ENCODE measurements around the gene NOX1. TPM values are rescaled to one million over a fixed set of nuclear protein-coding genes. Genes with fewer than 3 reads are reported as not detected.
A peak's percentile ranks its signal among the peaks of the same experiment; 100 is the strongest.

NOX1 gene
- total RNA-seq: not detected in 2 replicates

DNA sequence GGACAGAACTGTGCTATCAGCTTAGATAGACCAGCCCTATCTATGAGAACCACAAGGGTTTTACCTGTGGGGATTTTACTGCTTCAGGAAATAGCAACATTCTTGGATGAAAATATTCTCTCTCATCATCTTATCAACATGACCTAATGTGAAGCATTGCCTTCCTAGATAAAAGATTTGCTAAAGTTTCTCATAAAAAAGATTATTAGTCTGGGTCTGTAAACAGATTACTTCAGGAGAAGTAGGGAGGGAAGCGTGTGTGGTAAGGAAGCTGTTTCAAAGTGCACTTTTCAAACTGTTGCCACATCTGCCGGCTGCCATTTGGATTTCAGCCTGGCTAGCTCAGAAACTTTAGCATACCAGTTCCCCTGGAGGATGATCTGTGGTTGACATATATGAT is at the start of gene NOX1:
TSS of gene NOX1 (minus strand) at position 35 of the 400 bp plus-strand sequence. CDS start 220 bp downstream, outside the sequence.
- Mint-ChIP-seq H3K27me3 (peaks cover 9% of the 10 kb centered on the region), H3K36me3 (ENCODE audit: low read depth) (no peaks in the 10 kb centered on the region), H3K9me3 (no peaks in the 10 kb centered on the region), H3K4me3 (no peak within 1 kb of the TSS), H3K4me1 (no peaks in the 10 kb centered on the region), H3K27ac (no peak within 1 kb of the TSS)
- intact Hi-C loops (cut with micrococcal nuclease): no loop called here
- no peak for DNase-seq

DNA sequence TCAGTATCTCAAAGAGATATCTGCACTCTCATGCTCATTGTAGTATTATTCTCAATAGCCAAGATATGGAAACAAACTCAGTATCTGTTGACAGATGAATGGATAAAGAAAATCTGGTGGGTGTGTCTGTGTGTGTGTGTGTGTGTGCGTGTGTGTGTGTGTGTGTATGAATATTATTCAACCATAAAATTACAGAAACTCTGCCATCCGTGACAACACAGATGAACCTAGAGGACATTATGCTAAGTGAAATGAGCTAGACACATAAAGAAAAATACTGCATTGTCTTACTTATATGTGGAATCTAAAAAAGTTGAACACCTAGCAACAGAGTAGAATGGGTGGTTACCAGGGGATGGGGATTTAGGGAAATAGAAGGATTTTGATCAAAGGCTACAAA is 41.4 kb upstream of the NOX1 start:
- intact Hi-C loops (cut with micrococcal nuclease): no loop called here
- no peak for DNase-seq
- no peak overlapping the region for H3K27ac Mint-ChIP-seq
- no peak overlapping the region for H3K4me3 Mint-ChIP-seq
- no peaks in the 10 kb centered on the region for H3K4me1 Mint-ChIP-seq
- H3K27me3 Mint-ChIP-seq: peaks cover 1% of the 10 kb centered on the region
- H3K9me3 Mint-ChIP-seq: no peaks in the 10 kb centered on the region
- no peaks in the 10 kb centered on the region for H3K36me3 Mint-ChIP-seq (ENCODE audit: low read depth)

DNA sequence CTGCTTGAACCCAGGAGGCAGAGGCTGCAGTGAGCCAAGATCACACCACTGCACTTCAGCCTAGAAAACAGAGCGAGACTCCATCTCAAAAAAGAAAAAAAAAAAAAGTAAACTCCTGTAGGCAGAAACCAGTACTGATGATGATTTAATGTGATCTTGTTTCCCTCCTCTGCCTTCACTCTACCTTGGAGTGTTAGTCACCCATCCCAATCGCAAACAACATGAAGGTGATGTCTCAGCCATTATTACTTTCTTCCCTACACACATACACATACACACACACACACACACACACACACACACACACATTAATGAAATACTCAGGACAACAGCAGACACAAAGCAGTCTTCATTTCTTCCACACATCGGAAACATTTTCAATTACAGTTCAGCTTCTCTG is 39.0 kb upstream of the NOX1 start:
- no peak for DNase-seq
- Mint-ChIP-seq H3K4me1 (no peaks in the 10 kb centered on the region), H3K27me3 (peaks cover 1% of the 10 kb centered on the region), H3K27ac (no peak overlapping the region), H3K36me3 (ENCODE audit: low read depth) (no peaks in the 10 kb centered on the region), H3K4me3 (no peak overlapping the region), H3K9me3 (no peaks in the 10 kb centered on the region)
- intact Hi-C loops (cut with micrococcal nuclease): no loop called here

GRCh38 chrX:100911731-100912130 is 37.6 kb upstream of the NOX1 start:
- DNase-seq: no peak
- intact Hi-C loops (cut with micrococcal nuclease): no loop called here
- no peak overlapping the region for H3K27ac Mint-ChIP-seq
- no peaks in the 10 kb centered on the region for H3K4me1 Mint-ChIP-seq
- peaks cover 1% of the 10 kb centered on the region for H3K27me3 Mint-ChIP-seq
- no peaks in the 10 kb centered on the region for H3K36me3 Mint-ChIP-seq (ENCODE audit: low read depth)
- H3K9me3 Mint-ChIP-seq: no peaks in the 10 kb centered on the region
- no peak overlapping the region for H3K4me3 Mint-ChIP-seq

DNA sequence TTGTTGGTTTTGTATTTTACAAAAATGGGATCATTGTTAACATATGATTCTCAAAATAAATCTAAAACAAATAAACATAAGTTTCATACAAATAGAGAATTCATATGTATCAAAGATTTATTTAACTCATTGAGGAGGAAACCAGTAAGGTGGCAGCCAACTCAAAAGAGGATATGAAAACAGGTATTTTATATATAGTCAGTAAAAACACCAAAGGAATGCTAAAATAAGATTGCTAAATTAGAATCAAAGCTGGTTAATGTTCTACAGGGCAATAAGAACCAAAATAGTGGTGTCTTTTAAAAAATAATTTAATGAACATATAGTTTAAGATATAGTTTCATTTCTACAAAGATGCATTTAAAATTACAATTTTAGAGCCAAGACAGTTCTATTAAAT is 31.5 kb upstream of the NOX1 start:
- no peak overlapping the region for H3K27ac Mint-ChIP-seq
- DNase-seq: no peak
- no peaks in the 10 kb centered on the region for H3K9me3 Mint-ChIP-seq
- H3K27me3 Mint-ChIP-seq: no peaks in the 10 kb centered on the region
- intact Hi-C loops (cut with micrococcal nuclease): no loop called here
- H3K36me3 Mint-ChIP-seq (ENCODE audit: low read depth): no peaks in the 10 kb centered on the region
- H3K4me3 Mint-ChIP-seq: no peak overlapping the region
- no peaks in the 10 kb centered on the region for H3K4me1 Mint-ChIP-seq

GRCh38 chrX:100904433-100904832 is 30.3 kb upstream of the NOX1 start:
- H3K27me3 Mint-ChIP-seq: no peaks in the 10 kb centered on the region

DNA sequence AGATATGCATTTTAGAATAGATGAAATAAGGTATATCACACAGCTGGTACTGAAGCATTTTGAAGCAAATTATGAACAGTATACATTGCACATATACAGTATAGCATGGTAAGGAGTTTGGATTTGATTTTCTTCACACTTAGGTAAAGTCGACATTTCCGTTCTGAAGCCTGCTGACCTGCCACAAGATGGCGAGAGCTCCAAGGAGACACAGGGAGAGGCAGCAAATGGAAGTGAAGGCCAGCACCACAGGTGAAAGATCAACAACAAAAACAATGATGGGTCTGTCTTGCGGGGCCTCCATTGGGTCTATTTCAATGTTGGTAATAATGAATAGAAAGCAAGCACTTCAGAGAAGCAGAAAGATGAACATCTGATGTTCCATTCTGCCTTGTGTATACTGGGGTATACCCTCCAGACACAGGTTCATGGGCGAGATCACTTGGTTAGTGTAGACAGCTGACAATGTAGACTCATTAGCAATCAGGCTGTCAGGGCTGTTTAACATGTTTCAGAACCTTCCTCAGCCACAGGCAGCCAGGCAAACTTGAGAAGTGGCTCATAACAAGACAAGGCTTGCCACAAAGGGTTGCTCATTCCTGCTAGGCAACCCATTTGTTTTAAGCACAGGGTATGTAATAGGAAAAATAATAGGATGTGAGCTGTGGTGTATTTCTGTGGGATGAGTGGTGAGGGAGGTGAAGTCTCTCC is 21.4 kb upstream of the NOX1 start:
- peak; percentile 66 for DNase-seq
- no peak overlapping the region for H3K4me3 Mint-ChIP-seq
- intact Hi-C loops (cut with micrococcal nuclease): loop anchor here (1.0 to 2.0 kb wide), 2 partner anchors 311 to 391 kb away; no protein-coding TSS in a partner anchor
- H3K4me1 Mint-ChIP-seq: no peaks in the 10 kb centered on the region
- no peak overlapping the region for H3K27ac Mint-ChIP-seq
- H3K36me3 Mint-ChIP-seq (ENCODE audit: low read depth): no peaks in the 10 kb centered on the region
- H3K9me3 Mint-ChIP-seq: no peaks in the 10 kb centered on the region
- no peaks in the 10 kb centered on the region for H3K27me3 Mint-ChIP-seq

More at GRCh38 chrX:100904433-100904832, 30.3 kb upstream of the NOX1 start:
- Mint-ChIP-seq H3K4me3 (no peak overlapping the region), H3K27ac (no peak overlapping the region), H3K4me1 (no peaks in the 10 kb centered on the region), H3K9me3 (no peaks in the 10 kb centered on the region), H3K36me3 (ENCODE audit: low read depth) (no peaks in the 10 kb centered on the region)
- no peak for DNase-seq
- intact Hi-C loops (cut with micrococcal nuclease): no loop called here

- Mint-ChIP-seq H3K27me3 (no peaks in the 10 kb centered on the region), H3K9me3 (no peaks in the 10 kb centered on the region), H3K27ac (no peak overlapping the region), H3K36me3 (ENCODE audit: low read depth) (no peaks in the 10 kb centered on the region), H3K4me1 (peaks cover 6% of the 10 kb centered on the region), H3K4me3 (no peak overlapping the region)
- DNase-seq: no peak
- intact Hi-C loops (cut with micrococcal nuclease): no loop called here
These were observed 9.5 kb upstream of the NOX1 start for GRCh38 chrX:100883654-100884053.

- Mint-ChIP-seq H3K36me3 (ENCODE audit: low read depth) (no peaks in the 10 kb centered on the region), H3K4me1 (peaks cover 3% of the 10 kb centered on the region), H3K27me3 (no peaks in the 10 kb centered on the region), H3K27ac (no peak overlapping the region), H3K9me3 (no peaks in the 10 kb centered on the region), H3K4me3 (no peak overlapping the region)
- DNase-seq: no peak
- intact Hi-C loops (cut with micrococcal nuclease): no loop called here
These were observed 6.2 kb upstream of the NOX1 start for GRCh38 chrX:100880368-100880767.

DNA sequence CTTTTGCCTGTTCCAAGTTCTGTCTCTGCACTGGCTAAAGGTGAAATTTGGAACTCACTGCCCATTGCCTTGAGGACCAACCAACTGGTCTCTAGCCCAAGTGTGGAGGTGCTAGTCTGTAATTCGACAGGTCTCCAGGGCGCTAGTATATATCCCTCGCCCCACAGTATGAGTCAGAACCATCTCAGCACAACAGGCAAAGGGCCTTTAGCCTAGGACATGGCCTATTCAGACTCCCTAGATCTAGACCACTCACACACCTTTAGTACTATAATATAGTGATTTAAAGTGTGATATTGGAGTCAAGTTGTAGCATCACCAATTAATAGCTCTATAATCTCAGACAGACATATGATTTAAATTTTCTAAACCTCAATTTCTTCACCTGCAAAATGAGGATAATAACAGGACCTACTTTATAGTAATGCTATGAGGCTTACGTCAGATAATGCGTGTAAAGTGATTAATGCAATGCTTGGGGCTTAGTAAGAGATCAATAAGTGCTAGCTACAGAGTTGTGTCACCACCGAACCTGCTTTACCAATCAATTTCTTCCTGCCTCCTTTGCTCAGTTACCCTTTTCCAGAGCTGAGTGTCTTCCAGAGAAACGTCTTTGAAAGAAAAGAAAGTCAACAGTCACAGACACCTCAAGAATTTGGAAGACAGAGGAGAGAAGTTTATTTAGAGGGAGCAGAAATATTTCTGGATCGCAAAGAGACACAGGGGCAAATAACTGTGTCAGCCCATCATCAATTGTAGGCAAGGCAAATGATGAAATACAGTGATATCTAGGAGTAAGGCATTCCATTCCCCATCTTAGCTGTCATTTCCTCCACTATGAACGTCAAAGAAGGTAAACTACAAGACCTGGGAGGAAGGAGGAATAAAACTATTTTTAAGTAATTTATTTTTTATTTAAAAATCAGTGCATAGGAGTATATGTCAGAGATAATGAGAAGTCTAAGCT is 2.3 kb downstream of the NOX1 start:
- peaks cover 11% of the 10 kb centered on the region for H3K27me3 Mint-ChIP-seq
- no peaks in the 10 kb centered on the region for H3K4me1 Mint-ChIP-seq
- H3K9me3 Mint-ChIP-seq: no peaks in the 10 kb centered on the region
- H3K36me3 Mint-ChIP-seq (ENCODE audit: low read depth): no peaks in the 10 kb centered on the region
- DNase-seq: no peak
- no peak overlapping the region for H3K27ac Mint-ChIP-seq
- intact Hi-C loops (cut with micrococcal nuclease): no loop called here
- no peak overlapping the region for H3K4me3 Mint-ChIP-seq

DNA sequence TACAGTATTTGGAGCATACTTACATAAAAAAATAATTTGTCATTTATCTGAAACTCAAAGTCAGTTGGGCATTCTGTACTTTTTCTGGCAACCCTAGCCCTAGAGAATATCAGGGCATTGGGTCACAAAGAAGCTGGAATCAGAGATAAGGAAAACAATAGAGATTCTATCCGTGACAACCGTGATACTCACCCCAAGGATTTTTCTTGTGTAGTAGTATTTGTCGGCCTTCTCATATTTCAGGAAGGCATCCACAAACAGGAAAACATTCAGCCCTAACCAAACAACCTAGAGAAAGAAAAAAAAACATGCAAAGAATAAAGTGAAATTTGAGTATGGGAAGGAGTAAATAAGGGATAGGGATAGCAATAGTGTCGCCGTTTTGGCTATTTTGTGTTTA is 3.6 kb downstream of the NOX1 start:
- intact Hi-C loops (cut with micrococcal nuclease): no loop called here
- H3K4me1 Mint-ChIP-seq: no peaks in the 10 kb centered on the region
- H3K36me3 Mint-ChIP-seq (ENCODE audit: low read depth): no peaks in the 10 kb centered on the region
- H3K9me3 Mint-ChIP-seq: no peaks in the 10 kb centered on the region
- H3K4me3 Mint-ChIP-seq: no peak overlapping the region
- DNase-seq: no peak
- peaks cover 11% of the 10 kb centered on the region for H3K27me3 Mint-ChIP-seq
- no peak overlapping the region for H3K27ac Mint-ChIP-seq

DNA sequence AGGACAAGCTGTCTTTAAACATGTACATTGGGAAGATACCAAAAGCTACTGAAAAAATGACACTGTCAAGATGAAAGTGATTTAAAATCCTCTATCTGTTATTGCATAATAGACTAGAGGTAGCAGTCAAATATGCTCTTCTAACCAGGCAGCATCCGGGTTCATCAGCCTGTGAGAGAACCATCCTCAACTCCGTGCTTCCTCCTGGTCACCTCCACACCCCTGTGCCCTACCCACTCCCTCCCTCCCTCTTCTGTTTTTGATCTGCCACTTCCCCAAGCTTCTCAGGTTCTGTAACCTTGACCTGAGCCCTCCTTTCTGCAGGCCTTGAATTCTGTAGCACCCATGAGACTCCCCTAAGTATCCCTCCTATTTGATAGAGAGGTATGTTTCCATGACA is 5.9 kb downstream of the NOX1 start:
- intact Hi-C loops (cut with micrococcal nuclease): no loop called here
- H3K36me3 Mint-ChIP-seq (ENCODE audit: low read depth): no peaks in the 10 kb centered on the region
- no peak overlapping the region for H3K4me3 Mint-ChIP-seq
- no peak for DNase-seq
- H3K9me3 Mint-ChIP-seq: no peaks in the 10 kb centered on the region
- peaks cover 6% of the 10 kb centered on the region for H3K27me3 Mint-ChIP-seq
- H3K4me1 Mint-ChIP-seq: no peaks in the 10 kb centered on the region
- no peak overlapping the region for H3K27ac Mint-ChIP-seq

DNA sequence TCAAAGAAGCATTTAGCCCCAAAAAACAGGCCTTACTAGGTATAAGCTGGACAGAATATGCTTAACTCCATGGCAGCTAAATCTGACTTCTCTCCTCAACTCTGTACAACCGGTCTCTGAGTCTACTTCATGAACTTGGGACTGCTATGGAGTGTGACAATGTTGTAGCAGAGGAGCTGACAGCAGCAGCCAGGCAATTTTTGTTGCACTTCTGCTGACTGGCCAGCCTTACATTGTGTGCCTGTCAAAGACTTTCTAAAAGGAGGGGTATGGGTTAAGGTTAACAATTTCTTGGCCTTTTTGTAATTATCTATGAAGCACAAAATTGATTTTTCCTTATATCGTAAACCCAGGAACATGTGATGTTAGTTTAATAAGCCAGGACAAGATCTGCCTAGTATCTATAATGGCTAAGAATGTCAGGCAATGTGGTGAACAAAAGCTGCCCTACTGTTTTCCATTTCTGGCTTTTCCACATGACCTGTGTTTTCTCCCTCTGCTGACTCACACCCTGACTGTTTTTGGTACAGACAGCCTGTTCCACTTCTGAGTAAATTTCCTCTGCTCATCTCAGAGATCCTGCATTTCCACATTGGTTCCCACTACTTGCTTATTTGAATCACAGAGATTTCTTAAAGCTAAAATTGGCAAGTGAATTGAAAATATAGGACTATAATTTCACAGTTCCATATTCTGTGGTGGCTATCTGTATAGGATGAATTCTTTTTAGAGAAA is 9.3 kb downstream of the NOX1 start:
- no peaks in the 10 kb centered on the region for H3K9me3 Mint-ChIP-seq
- H3K4me3 Mint-ChIP-seq: no peak overlapping the region
- intact Hi-C loops (cut with micrococcal nuclease): no loop called here
- no peak overlapping the region for H3K27ac Mint-ChIP-seq
- H3K36me3 Mint-ChIP-seq (ENCODE audit: low read depth): no peaks in the 10 kb centered on the region
- no peak for DNase-seq
- no peaks in the 10 kb centered on the region for H3K4me1 Mint-ChIP-seq
- peaks cover 2% of the 10 kb centered on the region for H3K27me3 Mint-ChIP-seq

Measured in activated CD4-positive, alpha-beta T cell treated with anti-CD3 and anti-CD28 coated beads, Interleukin-2, amount 10 ng/mL, durations not matched to agents 24 days and 14 days (primary cell).